HepG2 (cell line): Measurements from ENCODE around the gene RUNX2. TPM values are rescaled to one million over a fixed set of nuclear protein-coding genes. Genes with fewer than 3 reads are reported as not detected.

Experiments
- ATAC-seq: fragments of 200-7000 bp; cut with Tn5 transposase; 3 replicates; pipeline ENCODE4 v1.9.1; 2020; ENCODE audit warnings: mild to moderate bottlenecking, moderate library complexity
- BruUV-seq: library from RNA; stranded (reverse); fragments of 400-500 nt; replicated peaks from 2 replicates; lab custom pipeline; 2021; lab: Mats Ljungman, UMichigan
- CTCF ChIA-PET: fragments of 300-600 bp; formaldehyde crosslinking; extraction: SDS; loops from one replicate; lab custom pipeline; 2021; ENCODE audit warnings: low total read pairs, inconsistent platforms, low intra/inter-chr PET ratio; lab: Yijun Ruan, JAX
- POLR2A ChIA-PET: fragments of 350-600 bp; sonication (Branson Sonifier 250); formaldehyde crosslinking; loops from one replicate; lab custom pipeline; 2020; ENCODE audit warnings: antibody characterized with exemption, inconsistent platforms; lab: Yijun Ruan, JAX
- DNase-seq: peaks from one replicate; pipeline ENCODE4 v3.0.0-alpha.2; 2015; ENCODE audit warnings: low spot score
- FAIRE-seq: peaks from 3 replicates; lab custom pipeline; 2011; peaks lifted over from hg19 to GRCh38; lab: Jason Lieb, UNC
- H2AFZ ChIP-seq: one replicate; pipeline ENCODE4 v1.6.1; 2011; ENCODE audit warnings: low read length, inconsistent platforms
- H3K27ac ChIP-seq: fragments of 300-600 bp; 3 replicates; pipeline ENCODE4 v1.8.0; 2011; ENCODE audit warnings: mixed run types, mild to moderate bottlenecking, mixed read lengths, low read length, inconsistent platforms; ENCODE audit not compliant: insufficient read depth; ENCODE audit errors: extremely low read length
- H3K27me3 ChIP-seq, 2 experiments: fragments of 200-600 bp in 1 of 2; 2 replicates in 1 of 2; 3 replicates in 1 of 2; pipeline versions ENCODE4 v1.6.0 to v1.8.0; 2011; ENCODE audit warnings: low read length in 2 of 2, mild to moderate bottlenecking in 2 of 2, moderate library complexity in 2 of 2, inconsistent platforms in 1 of 2; ENCODE audit not compliant: insufficient read depth in 2 of 2, control insufficient read depth in 1 of 2
- H3K36me3 ChIP-seq, 2 experiments: fragments of 200-600 bp in 1 of 2; replicated peaks in 1 of 2; 2 replicates in 1 of 2; 3 replicates in 1 of 2; pipeline versions ENCODE4 v1.5.1 to v1.8.0; 2011; ENCODE audit warnings: low read length in 2 of 2, inconsistent platforms in 1 of 2; ENCODE audit not compliant: insufficient read depth in 2 of 2, control insufficient read depth in 1 of 2
- H3K4me1 ChIP-seq: 2 replicates; pipeline ENCODE4 v1.5.1; 2012; ENCODE audit warnings: low read length, inconsistent platforms; ENCODE audit not compliant: insufficient read depth
- H3K4me2 ChIP-seq: 2 replicates; pipeline ENCODE4 v1.6.0; 2011; ENCODE audit warnings: low read depth, low read length, inconsistent platforms
- H3K4me3 ChIP-seq, 3 experiments: fragments of 200-600 bp in 1 of 3; sonication (generic), shearing (Covaris generic) in 1 of 3; replicated peaks in 1 of 3; 2 replicates each; pipeline ENCODE4 v1.5.1; 2011 to 2016; ENCODE audit warnings: low read length in 3 of 3, inconsistent platforms in 2 of 3, low read depth in 2 of 3, mild to moderate bottlenecking in 2 of 3, control low read depth in 1 of 3, mixed read lengths in 1 of 3; ENCODE audit not compliant: insufficient read depth in 1 of 3
- H3K79me2 ChIP-seq: one replicate; pipeline ENCODE4 v1.6.1; 2011; ENCODE audit warnings: low read length, inconsistent platforms; ENCODE audit not compliant: insufficient read depth
- H3K9ac ChIP-seq: 2 replicates; pipeline ENCODE4 v1.6.0; 2011; ENCODE audit warnings: mild to moderate bottlenecking, low read depth, low read length, inconsistent platforms; ENCODE audit not compliant: insufficient read depth
- H3K9me3 ChIP-seq: 2 replicates; pipeline ENCODE4 v1.5.1; 2012; ENCODE audit warnings: mild to moderate bottlenecking, low read length
- H4K20me1 ChIP-seq: 2 replicates; pipeline ENCODE4 v1.6.0; 2011; ENCODE audit warnings: inconsistent platforms, mild to moderate bottlenecking, low read length, moderate library complexity; ENCODE audit not compliant: insufficient read depth
- GATAD1 ChIP-seq: IDR thresholded peaks from 2 replicates; pipeline ENCODE4 v1.6.1; 2016; ENCODE audit warnings: missing genetic modification reagents, missing compliant biosample characterization
- HNF1B ChIP-seq: sonication (generic); formaldehyde crosslinking; IDR thresholded peaks from 2 replicates; pipeline ENCODE4 v1.5.1; 2020; ENCODE audit warnings: mild to moderate bottlenecking, moderate library complexity, missing genetic modification reagents
- HNRNPUL1 ChIP-seq: fragments of 200-400 bp; formaldehyde crosslinking; IDR thresholded peaks from 2 replicates; pipeline ENCODE4 v1.6.1; 2017; ENCODE audit warnings: low read depth, mild to moderate bottlenecking, low read length, moderate library complexity
- KIAA2018 ChIP-seq: sonication (generic); formaldehyde crosslinking; IDR thresholded peaks from 2 replicates; pipeline ENCODE4 v1.5.0; 2020; ENCODE audit warnings: mild to moderate bottlenecking, missing genetic modification reagents, borderline replicate concordance
- MATR3 ChIP-seq: sonication (generic); formaldehyde crosslinking; IDR thresholded peaks from 2 replicates; pipeline ENCODE4 v1.4.0; 2020; ENCODE audit warnings: missing genetic modification reagents
- RBM39 ChIP-seq: fragments of 200-400 bp; formaldehyde crosslinking; IDR thresholded peaks from one replicate; pipeline ENCODE4 v1.6.1; 2018; ENCODE audit warnings: antibody characterized with exemption, mild to moderate bottlenecking, low read depth, low read length; ENCODE audit not compliant: poor library complexity, severe bottlenecking
- ZBTB49 ChIP-seq: sonication (generic); formaldehyde crosslinking; IDR thresholded peaks from 2 replicates; pipeline ENCODE4 v1.4.0; 2020; ENCODE audit warnings: missing genetic modification reagents, borderline replicate concordance
- WGBS: methylation state at CpG from one replicate; pipeline ENCODE4 v1.1.6; 2017; ENCODE audit warnings: low lambda C conversion rate; 5-methylcytosine and 5-hydroxymethylcytosine counted together
- in situ Hi-C: cut with HindIII; loops from 2 replicates; pipeline ENCODE4 v1.10.0; 2017; ENCODE audit warnings: low pct_unique_long_range_greater_than_20kb; ENCODE audit not compliant: extremely low pct_ligation_motif_present
- intact Hi-C: fragments of 100-400 bp; cut with micrococcal nuclease; formaldehyde crosslinking; loops from one replicate; pipeline ENCODE4 v1.10.0; 2022; ENCODE audit not compliant: unreplicated experiment
- polyA plus RNA-seq, 8 experiments: library from polyadenylated mRNA; depleted of rRNA in 3 of 8; stranded (reverse) in 7 of 8; unstranded in 1 of 8; fragments of >200 nt; fragmentation: Illumina TruSeq in 4 of 8; extraction: Trizol in 4 of 8; gene quantifications; 2 replicates each; pipeline versions ENCODE4 v1.2.1 to v1.2.3, GENCODE V29; 2011 to 2016; ENCODE audit warnings: low read depth in 4 of 8, missing spikeins in 1 of 8, mixed read lengths in 1 of 8; ENCODE audit not compliant: insufficient read depth in 1 of 8
- total RNA-seq, 5 experiments: library from RNA; depleted of rRNA; stranded (reverse); fragments of >200 nt; fragmentation: Illumina TruSeq; extraction: Trizol; gene quantifications; 2 replicates each; pipeline ENCODE4 v1.2.3, GENCODE V29; 2016; ENCODE audit warnings: low read depth in 1 of 5

RUNX2 gene
- total and polyA plus RNA-seq, 2 of the 13 experiments (the other 11 are each of a cell fraction or from before 2014, with no cell fraction given) = not detected

GRCh38 chr6:45577836-45578504 is 249.8 kb downstream of the RUNX2 start:
- Histone ChIP-seq H3K9me3 (no peaks in the 10 kb centered on the region), H3K36me3 (no peaks in the 10 kb centered on the region), H3K79me2 (no peaks in the 10 kb centered on the region), H3K9ac (no peak overlapping the region), H4K20me1 (no peaks in the 10 kb centered on the region), H3K4me3 (no peak overlapping the region), H3K27ac (no peak overlapping the region), H2AFZ (no peak overlapping the region), H3K27me3 (no peaks in the 10 kb centered on the region)
- ATAC-seq (no peak), DNase-seq (no peak)
- no TSS peak for BruUV-seq
- in situ Hi-C loops (no loop called here), intact Hi-C loops (no loop called here)
- WGBS = 56% methylated on average over 9 of the region's 9 CpGs
- TF ChIP-seq HNRNPUL1 (no peak), KIAA2018 (CRISPR knock-in tag) (no peak), GATAD1 (no peak), HNF1B (no peak), RBM39 (no peak), MATR3 (CRISPR knock-in tag) (no peak), ZBTB49 (CRISPR knock-in tag) (no peak)
- TF ChIP-seq, all 625 proteins: peak for 0
- ChIA-PET CTCF (no interaction called here), POLR2A (no interaction called here)
- no peak for FAIRE-seq
- H3K4me1 ChIP-seq = peaks cover 21% of the 10 kb centered on the region
- no peak overlapping the region for H3K4me2 ChIP-seq
